ENCODE data around the gene HDGFL2. TPM values are rescaled to one million over a fixed set of nuclear protein-coding genes. Genes with fewer than 3 reads are reported as not detected.

The HDGFL2 gene
- total and polyA plus RNA-seq, 2 of the 8 experiments (the other 6 are each of a cell fraction or from before 2014, with no cell fraction given): 31.1 to 106 TPM

GRCh38 chr19:4543842-4544647 is 71.9 kb downstream of the HDGFL2 start (continued):
- no peak for TF ChIP-seq GTF2F1 (IDR thresholded peaks at IDR 0.05; ENCODE audit: borderline replicate concordance, low read depth, low read length)
- no peak for TF ChIP-seq TAF7 (optimal IDR thresholded peaks at IDR 0.05; ENCODE audit: borderline replicate concordance, low read depth, low read length)
